Fibroblast of pulmonary artery (primary cell): Measurements from ENCODE around the gene SLC38A9.
A peak's percentile ranks its signal among the peaks of the same experiment; 100 is the strongest.

ENCODE experiments used
- DNase-seq: peaks from one replicate; pipeline ENCODE4 v3.0.0-alpha.2; 2010; ENCODE audit warnings: low read depth
- H3K4me3 ChIP-seq: replicated peaks from 2 replicates; pipeline ENCODE4 v1.5.1; 2011; ENCODE audit warnings: low read depth, mild to moderate bottlenecking, control low read depth, low read length, moderate library complexity
- TF ChIP-seq, protein P1 (sequence below): IDR thresholded peaks from 2 replicates; pipeline ENCODE4 v1.5.1; 2011; ENCODE audit warnings: mild to moderate bottlenecking, control low read depth, low read length, inconsistent platforms; ENCODE audit errors: missing control alignments

The SLC38A9 gene

GRCh38 chr5:55638455-55638854 is 73.7 kb downstream of the SLC38A9 start:
- H3K4me3 ChIP-seq = no peak overlapping the region
- TF ChIP-seq, protein P1, sequence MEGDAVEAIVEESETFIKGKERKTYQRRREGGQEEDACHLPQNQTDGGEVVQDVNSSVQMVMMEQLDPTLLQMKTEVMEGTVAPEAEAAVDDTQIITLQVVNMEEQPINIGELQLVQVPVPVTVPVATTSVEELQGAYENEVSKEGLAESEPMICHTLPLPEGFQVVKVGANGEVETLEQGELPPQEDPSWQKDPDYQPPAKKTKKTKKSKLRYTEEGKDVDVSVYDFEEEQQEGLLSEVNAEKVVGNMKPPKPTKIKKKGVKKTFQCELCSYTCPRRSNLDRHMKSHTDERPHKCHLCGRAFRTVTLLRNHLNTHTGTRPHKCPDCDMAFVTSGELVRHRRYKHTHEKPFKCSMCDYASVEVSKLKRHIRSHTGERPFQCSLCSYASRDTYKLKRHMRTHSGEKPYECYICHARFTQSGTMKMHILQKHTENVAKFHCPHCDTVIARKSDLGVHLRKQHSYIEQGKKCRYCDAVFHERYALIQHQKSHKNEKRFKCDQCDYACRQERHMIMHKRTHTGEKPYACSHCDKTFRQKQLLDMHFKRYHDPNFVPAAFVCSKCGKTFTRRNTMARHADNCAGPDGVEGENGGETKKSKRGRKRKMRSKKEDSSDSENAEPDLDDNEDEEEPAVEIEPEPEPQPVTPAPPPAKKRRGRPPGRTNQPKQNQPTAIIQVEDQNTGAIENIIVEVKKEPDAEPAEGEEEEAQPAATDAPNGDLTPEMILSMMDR = no peak
- DNase-seq = peak; percentile 28

- TF ChIP-seq, protein P1 = no peak
These were observed 74.1 kb downstream of the SLC38A9 start for GRCh38 chr5:55638051-55638450.

DNA sequence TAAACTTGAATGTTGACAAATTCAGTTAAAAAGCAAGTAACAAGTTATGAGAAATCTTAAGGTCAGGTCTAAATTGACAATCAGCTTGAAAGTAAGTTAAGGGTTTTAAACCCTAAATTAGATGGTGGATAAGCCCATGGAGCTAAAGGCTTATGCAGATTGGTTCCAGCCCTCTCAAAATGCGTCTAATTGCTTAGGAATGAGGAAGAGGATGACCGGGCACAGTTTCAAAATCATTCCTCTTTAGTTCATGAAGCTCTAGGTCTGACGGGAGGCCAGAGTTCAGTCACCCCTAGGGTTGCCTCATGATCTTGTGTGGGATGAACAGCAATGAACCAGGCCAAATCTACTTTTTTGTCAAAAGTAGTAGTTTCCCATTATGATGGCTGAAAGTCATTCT is 75.4 kb downstream of the SLC38A9 start:
- H3K4me3 ChIP-seq = no peak overlapping the region
- TF ChIP-seq, protein P1 = no peak
- DNase-seq = peak; percentile 55

More at GRCh38 chr5:55638051-55638450, 74.1 kb downstream of the SLC38A9 start:
- DNase-seq = no peak
- H3K4me3 ChIP-seq = no peak overlapping the region

DNA sequence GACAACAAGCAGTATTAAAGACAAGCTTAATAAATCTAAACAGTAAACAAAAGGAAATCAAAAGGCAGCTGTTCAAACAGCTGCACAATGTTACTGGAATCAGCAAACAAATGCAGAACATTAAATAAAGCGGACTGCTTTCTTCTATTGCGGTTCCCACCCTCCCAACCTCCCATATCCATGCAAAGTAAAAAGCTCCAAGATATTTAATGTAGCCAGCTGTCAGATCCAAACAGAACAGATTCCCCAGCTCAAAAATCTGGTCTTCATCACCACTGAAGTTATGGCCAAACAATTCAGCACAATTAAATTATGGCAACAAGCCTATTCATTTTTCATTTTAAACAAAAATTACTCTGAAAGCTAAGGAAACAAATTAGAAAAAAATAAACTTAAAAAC is 75.9 kb downstream of the SLC38A9 start:
- TF ChIP-seq, protein P1 = no peak
- H3K4me3 ChIP-seq = no peak overlapping the region
- peak; percentile 10 for DNase-seq

- TF ChIP-seq, protein P1 = no peak
- no peak for DNase-seq
- H3K4me3 ChIP-seq = no peak overlapping the region
These were observed 77.3 kb downstream of the SLC38A9 start for GRCh38 chr5:55634866-55635265.

DNA sequence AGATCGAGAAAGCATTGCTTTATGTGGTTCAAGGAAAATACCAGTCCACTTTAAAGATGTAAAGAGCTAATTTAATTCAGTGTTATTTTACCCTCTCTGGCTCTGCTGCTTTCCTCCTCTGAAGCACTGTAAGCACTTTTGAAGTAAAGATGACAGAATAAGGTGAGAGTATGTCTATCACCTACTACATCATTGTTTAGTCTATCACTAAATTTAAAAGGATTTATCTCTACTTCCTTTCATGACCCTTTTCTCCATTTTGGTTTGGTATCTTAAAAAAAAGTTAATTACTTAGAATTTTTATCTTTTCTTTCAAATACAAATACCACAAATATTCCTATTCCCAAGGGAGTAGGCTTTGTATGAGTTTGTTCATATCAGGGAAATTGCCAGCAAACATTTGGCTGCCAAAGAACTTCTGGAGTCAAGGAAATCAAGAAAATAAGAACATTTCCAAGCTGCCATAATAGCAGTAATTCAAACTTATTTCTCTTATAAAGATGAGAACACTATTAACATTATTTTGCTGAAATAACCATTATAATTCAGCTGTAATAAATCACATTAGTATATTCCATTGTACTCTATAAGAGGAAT is 77.8 kb downstream of the SLC38A9 start:
- TF ChIP-seq, protein P1 = no peak
- no peak overlapping the region for H3K4me3 ChIP-seq
- DNase-seq = peak; percentile 84

DNA sequence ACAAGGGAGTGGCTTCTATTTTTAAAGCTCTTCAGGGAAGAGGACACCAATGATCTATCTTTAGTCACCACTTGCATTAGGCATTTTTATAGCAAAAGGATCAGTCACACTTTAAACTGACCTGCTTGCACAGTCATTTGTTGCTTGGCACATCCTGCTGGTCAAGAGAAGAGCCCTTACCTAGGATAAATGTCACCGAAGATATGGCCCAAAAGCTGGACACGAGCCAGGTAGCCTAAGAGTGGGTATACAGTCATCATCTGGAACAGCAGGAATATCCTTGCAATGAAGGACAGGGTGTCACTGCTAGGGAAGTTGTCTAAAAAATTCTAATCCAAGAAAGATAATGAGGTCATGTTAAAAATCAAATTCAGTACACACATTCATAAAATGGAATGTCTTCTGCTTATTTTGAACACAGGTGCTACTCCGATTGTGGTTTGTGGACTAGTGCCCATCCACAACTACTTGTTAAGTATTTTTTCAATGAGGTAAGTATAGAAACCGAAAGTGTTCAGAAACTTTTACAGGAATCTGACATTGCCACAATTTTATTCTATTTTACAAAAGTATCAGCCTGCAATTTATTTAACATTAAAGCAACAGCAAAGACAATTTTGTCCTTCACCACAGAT is 78.4 kb downstream of the SLC38A9 start:
- H3K4me3 ChIP-seq = no peak overlapping the region
- TF ChIP-seq, protein P1 = no peak
- DNase-seq = peak; percentile 31
